ENCODE data around the gene AMER3. TPM values are rescaled to one million over a fixed set of nuclear protein-coding genes. Genes with fewer than 3 reads are reported as not detected.

AMER3 gene
- not detected in 2 replicates for total RNA-seq

GRCh38 chr2:130755256-130756052 lies at the start of gene AMER3:
TSS of gene AMER3 (plus strand) at chr2:130755540. CDS start at chr2:130762073, 6,533 bp downstream.

GRCh38 chr2:130728549-130729316 lies 26.6 kb upstream of the AMER3 start, which contains the start of gene GPR148:
TSS of gene GPR148 (plus strand) at chr2:130729070. CDS start at chr2:130729152, 82 bp downstream.

Other genes with a start within 250 kb of the AMER3 start
- 0.07 and 0.66 TPM in 2 replicates for gene POTEI, start 246.2 kb upstream of the AMER3 start, total RNA-seq
- not detected in 2 replicates for gene CFC1B, start 234.3 kb upstream of the AMER3 start, total RNA-seq
- not detected in 2 replicates for gene CFC1, start 156.0 kb upstream of the AMER3 start, total RNA-seq
- gene POTEJ, start 144.1 kb upstream of the AMER3 start, total RNA-seq, result not detected in 2 replicates
- gene GPR148, start 26.5 kb upstream of the AMER3 start, total RNA-seq, result not detected in 2 replicates
- gene ARHGEF4, start 81.4 kb downstream of the AMER3 start, total RNA-seq, result under 0.01 TPM in 1 of 2 replicates, not detected in the other

All from thoracic aorta endothelial cell (primary cell).